ENCODE measurements around the gene PID1. TPM values are rescaled to one million over a fixed set of nuclear protein-coding genes. Genes with fewer than 3 reads are reported as not detected.

PID1 gene
- polyA plus RNA-seq, 3 donors, result 61.8 to 117 (median 62.3) TPM

GRCh38 chr2:229127471-229127870 lies 143.6 kb downstream of the PID1 start:
- H3K27me3 Mint-ChIP-seq (ENCODE audit: low read depth in 3 of 3), result no peaks in the 10 kb centered on the region
- H3K4me3 ChIP-seq (replicated peaks in 1 of 3; ENCODE audit: low read depth in 2 of 3, low read length in 3 of 3), result no peak overlapping the region
- H3K4me3 Mint-ChIP-seq, result no peak overlapping the region
- no peaks in the 10 kb centered on the region for H3K36me3 Mint-ChIP-seq
- no peak overlapping the region for H3K9ac ChIP-seq (ENCODE audit: insufficient read depth, low read length, poor library complexity, severe bottlenecking)
- WGBS (ENCODE audit: insufficient coverage), result 67% methylated on average over 4 of the region's 4 CpGs
- H3K9me3 Mint-ChIP-seq, result peaks cover 0 to 5% (median 1%) of the 10 kb centered on the region in 7 donors
- H3K4me2 ChIP-seq (replicated peaks; ENCODE audit: extremely low read depth, low read length, poor library complexity, severe bottlenecking), result no peak overlapping the region
- H4K20me1 ChIP-seq (ENCODE audit: insufficient read depth, low read length), result peaks cover 94% of the 10 kb centered on the region
- H3K27me3 ChIP-seq (ENCODE audit: control insufficient read depth in 2 of 2, insufficient read depth in 2 of 2, low read length in 2 of 2), result no peaks in the 10 kb centered on the region
- no peaks in the 10 kb centered on the region for H3K4me1 ChIP-seq (ENCODE audit: control insufficient read depth in 1 of 2, insufficient read depth in 2 of 2, low read length in 2 of 2)
- H3K27ac Mint-ChIP-seq, result peak overlapping the region in 1 of 7 donors; percentile 36
- no peaks in the 10 kb centered on the region for H3K4me1 Mint-ChIP-seq
- no peak for DNase-seq
- TF ChIP-seq, protein P1, sequence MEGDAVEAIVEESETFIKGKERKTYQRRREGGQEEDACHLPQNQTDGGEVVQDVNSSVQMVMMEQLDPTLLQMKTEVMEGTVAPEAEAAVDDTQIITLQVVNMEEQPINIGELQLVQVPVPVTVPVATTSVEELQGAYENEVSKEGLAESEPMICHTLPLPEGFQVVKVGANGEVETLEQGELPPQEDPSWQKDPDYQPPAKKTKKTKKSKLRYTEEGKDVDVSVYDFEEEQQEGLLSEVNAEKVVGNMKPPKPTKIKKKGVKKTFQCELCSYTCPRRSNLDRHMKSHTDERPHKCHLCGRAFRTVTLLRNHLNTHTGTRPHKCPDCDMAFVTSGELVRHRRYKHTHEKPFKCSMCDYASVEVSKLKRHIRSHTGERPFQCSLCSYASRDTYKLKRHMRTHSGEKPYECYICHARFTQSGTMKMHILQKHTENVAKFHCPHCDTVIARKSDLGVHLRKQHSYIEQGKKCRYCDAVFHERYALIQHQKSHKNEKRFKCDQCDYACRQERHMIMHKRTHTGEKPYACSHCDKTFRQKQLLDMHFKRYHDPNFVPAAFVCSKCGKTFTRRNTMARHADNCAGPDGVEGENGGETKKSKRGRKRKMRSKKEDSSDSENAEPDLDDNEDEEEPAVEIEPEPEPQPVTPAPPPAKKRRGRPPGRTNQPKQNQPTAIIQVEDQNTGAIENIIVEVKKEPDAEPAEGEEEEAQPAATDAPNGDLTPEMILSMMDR (IDR thresholded peaks at IDR 0.05), result no peak
- H3K9me3 ChIP-seq (replicated peaks in 1 of 2; ENCODE audit: control insufficient read depth in 1 of 2, insufficient read depth in 1 of 2, low read length in 2 of 2), result peaks cover 0 to 2% of the 10 kb centered on the region in 2 donors
- H3K27ac ChIP-seq (ENCODE audit: low read depth in 1 of 2, low read length in 2 of 2), result no peak overlapping the region
- intact Hi-C loops (cut with micrococcal nuclease), result no loop called here
- H3K36me3 ChIP-seq (replicated peaks in 1 of 2; ENCODE audit: control insufficient read depth in 1 of 2, insufficient read depth in 2 of 2, low read length in 2 of 2), result no peaks in the 10 kb centered on the region
- no peak overlapping the region for H2AFZ ChIP-seq (ENCODE audit: insufficient read depth, low read depth, low read length, poor library complexity, severe bottlenecking)
- H3K79me2 ChIP-seq (ENCODE audit: insufficient read depth, low read length), result no peaks in the 10 kb centered on the region

DNA sequence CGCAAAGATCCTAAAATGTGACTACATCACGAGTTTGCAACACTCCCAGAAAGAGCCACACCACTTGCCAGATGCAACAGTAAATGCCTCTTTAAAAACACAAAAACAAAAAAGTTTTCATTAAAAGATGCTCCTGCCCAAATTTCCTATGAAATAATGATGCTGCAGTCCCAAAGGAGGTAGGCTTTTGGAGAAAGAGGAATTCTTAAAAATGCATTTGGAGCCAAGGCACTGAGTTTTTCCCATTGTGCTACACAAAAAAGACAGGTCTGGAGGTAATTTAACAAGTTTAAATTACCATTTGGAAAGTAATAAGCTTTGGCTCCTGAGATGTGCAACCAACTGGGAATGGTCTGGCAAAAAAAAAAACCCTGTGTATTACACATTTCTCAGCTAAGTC lies 145.0 kb downstream of the PID1 start:
- H3K36me3 ChIP-seq (replicated peaks in 1 of 2; ENCODE audit: control insufficient read depth in 1 of 2, insufficient read depth in 2 of 2, low read length in 2 of 2), result no peaks in the 10 kb centered on the region
- no peak for DNase-seq
- Mint-ChIP-seq H3K4me3 (no peak overlapping the region), H3K36me3 (no peaks in the 10 kb centered on the region), H3K27me3 (ENCODE audit: low read depth in 3 of 3) (peaks cover 0 to 2% (median 0%) of the 10 kb centered on the region in 3 donors), H3K9me3 (peaks cover 0 to 5% (median 2%) of the 10 kb centered on the region in 7 donors), H3K4me1 (no peaks in the 10 kb centered on the region), H3K27ac (no peak overlapping the region)
- H3K4me2 ChIP-seq (replicated peaks; ENCODE audit: extremely low read depth, low read length, poor library complexity, severe bottlenecking), result no peak overlapping the region
- no peak overlapping the region for H2AFZ ChIP-seq (ENCODE audit: insufficient read depth, low read depth, low read length, poor library complexity, severe bottlenecking)
- H3K4me3 ChIP-seq (replicated peaks in 1 of 3; ENCODE audit: low read depth in 2 of 3, low read length in 3 of 3), result no peak overlapping the region
- peaks cover 93% of the 10 kb centered on the region for H4K20me1 ChIP-seq (ENCODE audit: insufficient read depth, low read length)
- H3K27ac ChIP-seq (ENCODE audit: low read depth in 1 of 2, low read length in 2 of 2), result no peak overlapping the region
- H3K27me3 ChIP-seq (ENCODE audit: control insufficient read depth in 2 of 2, insufficient read depth in 2 of 2, low read length in 2 of 2), result no peaks in the 10 kb centered on the region
- TF ChIP-seq, protein P1 (IDR thresholded peaks at IDR 0.05), result no peak
- no peak overlapping the region for H3K9ac ChIP-seq (ENCODE audit: insufficient read depth, low read length, poor library complexity, severe bottlenecking)
- WGBS (ENCODE audit: insufficient coverage), result 100% methylated on average over 1 of the region's 2 CpGs
- no peaks in the 10 kb centered on the region for H3K79me2 ChIP-seq (ENCODE audit: insufficient read depth, low read length)
- no peaks in the 10 kb centered on the region for H3K4me1 ChIP-seq (ENCODE audit: control insufficient read depth in 1 of 2, insufficient read depth in 2 of 2, low read length in 2 of 2)
- peaks cover 0 to 2% of the 10 kb centered on the region in 2 donors for H3K9me3 ChIP-seq (replicated peaks in 1 of 2; ENCODE audit: control insufficient read depth in 1 of 2, insufficient read depth in 1 of 2, low read length in 2 of 2)
- intact Hi-C loops (cut with micrococcal nuclease), result no loop called here
